Neutrophil (primary cell): ENCODE data around the gene GEMIN2.
"Not testable (repeated sequence)": the region's sequence is repeated elsewhere in the genome, so short reads cannot be mapped to it uniquely, and the experiment has no call there.

Experiments used
- H3K27ac ChIP-seq: fragments of 200-600 bp; sonication (generic); 2 replicates; pipeline ENCODE4 v1.5.1; 2016; ENCODE audit warnings: mild to moderate bottlenecking, moderate library complexity
- H3K27me3 ChIP-seq: fragments of 200-600 bp; sonication (generic); 2 replicates; pipeline ENCODE4 v1.6.0; 2016; ENCODE audit warnings: mild to moderate bottlenecking
- H3K36me3 ChIP-seq: fragments of 200-600 bp; sonication (generic); 2 replicates; pipeline ENCODE4 v1.5.1; 2017
- H3K4me1 ChIP-seq, 2 experiments: fragments of 200-600 bp in 1 of 2; sonication (generic) in 1 of 2; 1 replicate in 1 of 2; 2 replicates in 1 of 2; pipeline versions ENCODE4 v1.5.1 to v1.6.1; 2013 to 2016; ENCODE audit warnings: low read depth in 1 of 2, low read length in 1 of 2, mild to moderate bottlenecking in 1 of 2, moderate library complexity in 1 of 2; ENCODE audit not compliant: control insufficient read depth in 1 of 2, insufficient read depth in 1 of 2
- H3K4me3 ChIP-seq, 2 experiments: fragments of 200-600 bp in 1 of 2; sonication (generic) in 1 of 2; 1 replicate in 1 of 2; 2 replicates in 1 of 2; pipeline ENCODE4 v1.5.1; 2013 to 2016; ENCODE audit warnings: low read depth in 1 of 2, low read length in 1 of 2, mild to moderate bottlenecking in 1 of 2, moderate library complexity in 1 of 2
- H3K9me3 ChIP-seq: fragments of 200-600 bp; sonication (generic); 2 replicates; pipeline ENCODE4 v1.5.1; 2016
- CTCF ChIP-seq: fragments of 200-600 bp; sonication (generic); IDR thresholded peaks from 2 replicates; pipeline ENCODE4 v1.5.1; 2016; ENCODE audit warnings: antibody characterized with exemption

The GEMIN2 gene

DNA sequence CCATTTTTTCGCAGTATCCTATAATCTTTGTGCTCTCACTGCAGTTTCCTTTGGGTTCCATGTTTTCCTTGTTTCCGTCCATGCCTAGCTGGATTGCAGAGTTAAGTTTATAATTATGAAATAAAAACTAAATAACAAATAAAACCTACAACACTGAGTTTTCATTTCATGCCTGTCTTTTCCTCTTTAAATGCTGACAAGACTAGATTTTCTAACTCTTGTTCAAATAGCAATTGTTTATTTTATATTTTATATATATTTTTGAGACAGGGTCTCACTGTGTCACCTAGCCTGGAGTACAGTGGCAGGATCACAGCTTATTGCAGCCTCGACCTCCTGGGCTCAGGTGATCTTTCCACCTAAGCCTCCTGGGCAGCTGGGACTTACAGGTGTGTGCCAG lies 5.3 kb upstream of the GEMIN2 start:
- H3K9me3 ChIP-seq, result no peaks in the 10 kb centered on the region
- TF ChIP-seq CTCF, result no peak
- H3K27ac ChIP-seq, result no peak overlapping the region
- no peak overlapping the region for H3K4me3 ChIP-seq
- no peaks in the 10 kb centered on the region for H3K27me3 ChIP-seq
- no peaks in the 10 kb centered on the region for H3K36me3 ChIP-seq
- peaks cover 5 to 6% of the 10 kb centered on the region in 2 experiments for H3K4me1 ChIP-seq

DNA sequence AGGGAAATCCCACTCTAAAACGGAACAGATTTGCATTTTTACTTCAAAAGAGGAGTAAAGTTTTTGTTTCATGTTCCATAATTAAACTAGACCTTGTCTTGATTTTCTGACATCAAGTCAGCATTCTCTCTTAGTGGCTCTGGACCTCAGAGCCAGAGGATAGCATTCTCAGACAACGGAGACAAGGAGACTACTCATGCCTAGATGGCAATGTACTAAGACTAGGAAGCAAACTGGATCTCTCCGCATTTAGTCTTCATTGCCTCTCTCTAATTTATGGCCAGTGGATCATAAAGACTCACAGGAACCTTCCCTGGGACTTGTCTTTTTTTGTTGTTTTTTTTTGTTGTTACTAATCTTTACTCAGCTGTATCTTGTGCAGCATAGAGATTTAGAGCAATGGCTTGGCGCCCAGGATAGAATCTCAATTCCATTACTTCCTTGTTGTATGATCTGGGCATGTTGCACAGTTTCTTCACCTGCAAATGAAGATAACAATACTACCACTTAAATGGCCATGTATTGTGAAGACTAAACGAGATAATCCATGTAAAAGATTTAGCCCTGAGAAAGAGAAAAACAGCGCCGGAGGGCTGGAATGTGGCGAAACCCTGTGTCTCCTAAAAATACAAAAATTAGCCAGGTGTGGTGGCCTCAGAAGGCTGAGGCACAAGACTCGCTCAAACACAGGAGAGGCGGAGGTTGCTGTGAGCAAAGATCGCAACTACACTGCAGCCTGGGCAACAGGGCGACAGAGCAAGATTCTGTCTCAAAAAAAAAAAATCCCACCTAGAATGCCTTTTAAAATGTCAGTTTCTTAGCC lies 4.0 kb upstream of the GEMIN2 start:
- H3K27me3 ChIP-seq, result no peaks in the 10 kb centered on the region
- no peaks in the 10 kb centered on the region for H3K9me3 ChIP-seq
- H3K36me3 ChIP-seq, result no peaks in the 10 kb centered on the region
- no peak for TF ChIP-seq CTCF
- H3K4me1 ChIP-seq, result peaks cover 15 to 16% of the 10 kb centered on the region in 2 experiments
- no peak overlapping the region for H3K4me3 ChIP-seq
- no peak overlapping the region for H3K27ac ChIP-seq

- peak overlapping the region; percentile 64 to 73 for H3K4me3 ChIP-seq
- H3K4me1 ChIP-seq, result peaks cover 16% of the 10 kb centered on the region in 2 experiments
- H3K27me3 ChIP-seq, result no peaks in the 10 kb centered on the region
- peak overlapping the region; percentile 65 for H3K27ac ChIP-seq
- H3K9me3 ChIP-seq, result no peaks in the 10 kb centered on the region
- H3K36me3 ChIP-seq, result no peaks in the 10 kb centered on the region
- no peak for TF ChIP-seq CTCF
These were observed 444 bp upstream of the GEMIN2 start for GRCh38 chr14:39113685-39114072.

DNA sequence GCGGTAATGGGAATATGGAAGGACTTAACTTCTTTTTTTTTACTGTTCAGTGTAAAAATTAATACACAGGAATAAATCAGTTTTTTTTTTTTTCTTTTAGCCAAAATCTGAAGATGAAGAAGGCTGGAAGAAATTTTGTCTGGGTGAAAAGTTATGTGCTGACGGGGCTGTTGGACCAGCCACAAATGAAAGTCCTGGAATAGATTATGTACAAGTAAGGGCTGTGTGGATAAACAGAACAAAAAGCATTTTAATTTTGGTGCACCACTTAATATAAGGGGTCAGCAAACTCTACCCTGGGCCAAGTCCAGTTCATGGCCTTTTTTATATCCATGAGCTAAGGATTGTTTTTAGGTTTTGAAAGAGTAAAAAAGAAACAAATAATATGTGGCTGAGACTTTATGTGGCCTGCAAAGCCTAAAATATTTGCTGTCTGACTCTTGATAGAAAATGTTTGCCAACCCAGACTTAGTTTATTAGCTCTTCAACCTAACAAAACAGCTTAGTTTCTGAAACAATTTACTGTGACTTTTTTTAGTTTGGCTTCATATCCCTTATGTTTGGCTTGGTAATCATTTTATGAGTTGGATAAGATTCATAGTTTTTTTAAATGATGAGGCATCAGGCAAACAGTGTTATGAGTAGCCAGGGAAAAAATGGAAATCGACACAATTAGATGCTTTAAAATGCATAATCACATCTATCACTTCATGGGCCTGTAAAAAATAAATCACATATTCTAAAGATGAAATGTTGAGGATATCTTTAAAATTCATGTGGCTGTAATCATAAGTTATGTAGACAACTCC lies 8.4 kb downstream of the GEMIN2 start:
- Histone ChIP-seq H3K27ac (no peak overlapping the region), H3K36me3 (peaks cover 31% of the 10 kb centered on the region), H3K9me3 (no peaks in the 10 kb centered on the region), H3K4me3 (no peak overlapping the region), H3K27me3 (no peaks in the 10 kb centered on the region), H3K4me1 (no peaks in the 10 kb centered on the region)
- TF ChIP-seq CTCF, result no peak

- H3K36me3 ChIP-seq, result peaks cover 44% of the 10 kb centered on the region
- not testable (repeated sequence) for H3K27me3 ChIP-seq, H3K9me3 ChIP-seq, H3K4me3 ChIP-seq, H3K27ac ChIP-seq, H3K4me1 ChIP-seq
These were observed 23.7 kb downstream of the GEMIN2 start for GRCh38 chr14:39137835-39138234.

DNA sequence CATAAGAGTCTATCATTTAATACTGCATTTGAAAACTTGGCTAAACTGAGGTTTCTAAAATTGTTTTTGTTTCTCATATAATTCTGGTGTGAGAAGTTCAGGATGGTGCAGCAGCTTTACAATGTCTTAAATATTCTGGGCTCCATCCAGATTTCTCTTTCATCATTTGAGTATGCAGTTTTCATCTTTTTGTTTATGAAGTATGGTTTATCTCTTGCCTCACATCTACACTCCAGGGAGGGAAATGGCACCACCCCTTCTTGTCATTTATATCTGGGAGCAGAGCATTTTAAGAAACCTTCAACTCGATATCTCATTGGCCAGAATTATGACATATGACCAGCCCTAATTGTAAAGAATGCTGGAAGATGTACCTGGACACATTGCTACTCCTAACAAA lies 24.3 kb downstream of the GEMIN2 start:
- peaks cover 44% of the 10 kb centered on the region for H3K36me3 ChIP-seq
- H3K4me1 ChIP-seq, result no peaks in the 10 kb centered on the region
- TF ChIP-seq CTCF, result no peak
- H3K4me3 ChIP-seq, result no peak overlapping the region
- H3K9me3 ChIP-seq, result no peaks in the 10 kb centered on the region
- no peak overlapping the region for H3K27ac ChIP-seq
- H3K27me3 ChIP-seq, result no peaks in the 10 kb centered on the region
